Activated CD8-positive, alpha-beta memory T cell treated with anti-CD3 and anti-CD28 coated beads for 1 hour (primary cell): ENCODE data around the gene PTPRG.
A peak's percentile ranks its signal among the peaks of the same experiment; 100 is the strongest.

Experiments
- DNase-seq, 2 donors: peaks; one replicate each; pipeline ENCODE4 v3.0.0-alpha.2; 2020; ENCODE audit warnings: low read depth in 1 of 2; ENCODE audit errors: extremely low read depth in 1 of 2

Gene PTPRG

DNA sequence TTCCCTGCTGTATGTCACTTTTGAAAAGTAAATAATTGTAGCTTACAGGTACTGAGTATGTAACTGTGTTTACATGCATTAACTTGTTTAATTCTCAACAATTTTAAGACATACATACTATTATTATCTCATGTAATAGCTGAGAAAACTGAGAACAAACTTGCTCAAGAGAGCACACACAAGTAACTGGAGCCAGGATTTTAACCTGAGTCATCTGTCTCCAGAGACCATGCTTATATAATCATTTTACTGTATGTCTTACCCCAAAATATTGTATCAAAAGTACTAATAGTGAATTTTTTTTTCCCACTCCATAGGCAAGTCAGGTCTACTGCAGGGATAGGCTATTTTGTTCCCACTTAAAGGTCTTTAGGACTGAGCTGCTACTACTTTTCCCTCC lies 716.6 kb downstream of the PTPRG start:
- no peak for DNase-seq

DNA sequence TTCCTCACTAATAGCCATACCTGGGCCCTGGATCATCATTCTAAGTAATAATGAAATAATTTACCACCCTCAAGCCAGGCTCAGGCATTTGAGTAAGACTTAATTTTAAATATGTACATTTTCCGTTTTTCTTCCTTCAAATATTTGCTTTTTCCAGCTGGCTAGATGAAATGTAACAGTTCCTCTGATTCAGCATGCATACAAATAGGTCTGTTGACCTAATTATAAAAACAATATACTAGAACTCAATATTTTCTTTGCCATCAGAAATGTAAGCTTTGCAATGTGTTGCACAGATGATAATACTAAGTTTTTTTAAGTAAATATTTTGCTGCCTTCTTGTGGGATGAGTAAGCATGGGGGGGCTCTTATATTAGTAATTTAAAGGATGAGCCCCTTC lies 720.4 kb downstream of the PTPRG start:
- no peak for DNase-seq

DNA sequence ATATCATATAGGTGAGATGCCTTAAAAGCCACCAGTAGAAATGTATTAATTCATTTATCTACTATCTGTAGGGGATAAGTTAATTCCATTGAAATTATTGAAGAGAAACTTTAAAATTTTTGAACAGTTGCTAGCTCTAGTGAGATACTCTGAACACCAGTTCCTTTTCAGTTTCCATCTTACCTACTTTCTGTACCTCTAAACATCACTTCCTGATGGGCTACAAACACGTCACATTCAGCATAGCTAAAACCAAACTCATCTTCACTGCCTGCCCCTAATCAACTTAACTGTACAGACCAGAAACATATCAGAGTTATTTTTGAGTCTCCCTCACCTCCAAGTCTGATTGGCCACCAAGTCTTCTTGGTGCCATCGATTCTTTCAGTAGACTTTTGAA lies 723.1 kb downstream of the PTPRG start:
- no peak for DNase-seq

DNA sequence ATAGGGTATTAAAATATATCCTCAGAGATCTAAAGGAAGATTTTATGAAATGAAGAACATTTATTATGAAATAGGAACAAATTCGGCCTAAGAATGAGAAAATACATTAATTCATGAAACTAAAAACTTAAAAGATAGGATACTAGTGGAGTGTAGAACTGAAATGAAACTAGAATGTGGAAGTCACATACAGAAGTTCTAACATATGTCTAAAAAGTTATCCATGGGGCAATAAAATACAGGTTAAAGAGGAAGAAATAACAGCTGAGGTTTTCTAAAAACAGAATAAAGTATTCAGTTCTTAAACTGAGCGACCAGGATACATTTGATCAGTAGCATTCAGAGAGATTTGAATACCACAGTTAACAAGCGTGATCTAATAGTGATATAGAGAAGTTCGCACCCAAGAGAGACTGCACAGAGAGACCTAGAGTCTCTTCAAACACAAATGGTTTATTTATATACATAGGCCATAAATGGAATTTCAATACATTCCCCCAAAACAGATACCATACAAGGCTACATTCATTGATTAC lies 726.1 kb downstream of the PTPRG start:
- DNase-seq = no peak

DNA sequence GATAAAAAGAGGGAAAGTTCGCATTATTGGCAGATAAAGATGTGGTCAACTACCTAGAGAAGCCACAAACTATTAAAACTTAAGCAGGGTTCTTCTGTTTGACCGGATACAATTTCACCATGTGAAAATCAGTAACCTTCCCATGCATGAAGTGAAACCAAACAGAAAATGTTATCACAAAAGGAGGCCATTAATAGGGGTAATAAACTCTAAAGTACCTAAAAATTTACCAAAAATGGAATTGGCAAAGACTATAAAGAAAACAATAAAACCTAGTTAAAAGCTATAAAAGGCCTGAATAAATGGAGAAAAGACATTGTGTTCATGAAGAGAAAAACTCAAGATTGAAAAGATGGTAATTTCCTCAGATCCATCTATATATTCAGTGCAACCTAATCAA lies 728.6 kb downstream of the PTPRG start:
- DNase-seq = no peak

DNA sequence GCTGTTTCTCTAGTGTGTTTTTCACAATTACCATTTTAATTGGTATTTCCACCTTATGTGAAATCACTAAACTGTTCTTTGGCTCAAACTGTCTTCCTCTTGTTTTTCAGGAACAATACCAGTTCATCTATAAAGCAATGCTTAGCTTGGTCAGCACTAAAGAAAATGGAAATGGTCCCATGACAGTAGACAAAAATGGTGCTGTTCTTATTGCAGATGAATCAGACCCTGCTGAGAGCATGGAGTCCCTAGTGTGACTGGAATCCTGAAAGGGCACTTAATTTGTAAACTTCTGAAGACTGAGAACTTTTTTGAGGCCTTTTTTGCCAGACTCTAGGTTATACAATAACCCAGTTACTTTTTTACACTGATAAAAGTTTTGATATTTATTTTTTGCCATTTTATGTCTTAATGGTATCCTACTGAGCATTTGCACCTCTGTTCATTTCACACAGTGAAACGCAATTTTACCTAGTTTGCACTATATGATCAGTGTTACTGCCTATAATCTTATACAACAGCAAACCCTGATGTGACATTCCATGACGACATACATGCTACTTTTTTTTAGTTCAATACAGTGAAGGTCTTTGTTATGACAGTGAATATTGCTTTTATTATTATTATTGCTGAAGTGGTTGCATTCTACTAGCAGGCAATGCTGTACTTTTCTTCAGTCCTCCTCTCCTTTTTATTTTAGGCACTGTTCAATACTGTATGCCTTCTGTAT lies 731.8 kb downstream of the PTPRG start:
- no peak for DNase-seq

DNA sequence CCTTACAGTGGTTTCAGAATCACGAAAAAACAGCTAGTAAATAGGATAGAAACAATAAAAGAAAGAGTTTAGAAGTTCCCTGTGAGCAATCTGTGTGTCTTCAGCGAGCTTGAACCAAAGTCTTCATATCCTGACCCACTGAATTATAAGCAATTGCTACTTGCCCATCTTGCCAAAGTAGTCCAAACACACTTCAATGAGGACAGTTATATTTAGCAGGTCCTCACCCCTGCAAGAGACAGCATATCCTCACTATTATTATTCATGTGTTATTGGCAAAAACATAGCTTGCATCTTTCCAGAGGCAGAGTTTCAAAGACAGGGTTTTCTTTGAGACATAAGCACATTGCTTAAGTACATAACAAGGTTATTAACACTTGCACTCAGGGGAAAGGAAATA lies 734.2 kb downstream of the PTPRG start:
- DNase-seq = no peak

DNA sequence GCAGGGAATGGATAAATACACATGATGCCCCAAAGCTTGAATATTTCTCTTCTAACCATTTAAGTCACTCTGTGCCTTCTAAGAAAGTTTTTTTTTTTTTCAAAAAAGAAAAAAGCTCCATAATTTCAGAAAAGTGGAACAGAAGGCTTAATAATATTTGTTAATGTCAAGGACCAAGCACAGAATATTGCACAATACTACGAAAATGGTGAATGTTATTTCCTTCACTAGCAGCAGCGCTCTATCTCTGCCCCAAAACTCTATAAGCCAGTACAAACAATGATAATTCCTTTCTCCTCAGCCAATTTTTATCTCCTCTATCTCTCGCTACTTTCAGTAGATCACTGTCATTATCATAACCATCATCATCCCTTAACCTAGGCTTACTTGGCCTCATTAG lies 739.2 kb downstream of the PTPRG start:
- DNase-seq = no peak

DNA sequence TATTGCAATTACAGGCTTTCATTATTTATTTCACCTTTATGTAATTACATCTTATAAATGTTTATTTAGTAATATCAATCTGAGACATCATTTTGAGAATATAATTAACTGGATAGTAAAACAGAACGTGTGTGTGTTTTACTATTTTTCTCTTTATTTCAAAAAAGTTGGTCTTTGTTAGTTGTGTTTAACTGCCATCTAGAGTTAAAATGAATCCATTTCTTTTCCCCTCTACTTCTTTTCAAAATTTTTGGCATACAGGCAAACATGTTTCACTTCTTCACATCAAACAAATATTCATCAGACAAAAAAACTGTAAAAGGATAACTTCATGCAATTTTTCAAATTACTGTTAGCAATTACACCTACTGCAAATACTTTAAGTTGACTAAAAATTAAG lies 750.8 kb downstream of the PTPRG start:
- DNase-seq = no peak

DNA sequence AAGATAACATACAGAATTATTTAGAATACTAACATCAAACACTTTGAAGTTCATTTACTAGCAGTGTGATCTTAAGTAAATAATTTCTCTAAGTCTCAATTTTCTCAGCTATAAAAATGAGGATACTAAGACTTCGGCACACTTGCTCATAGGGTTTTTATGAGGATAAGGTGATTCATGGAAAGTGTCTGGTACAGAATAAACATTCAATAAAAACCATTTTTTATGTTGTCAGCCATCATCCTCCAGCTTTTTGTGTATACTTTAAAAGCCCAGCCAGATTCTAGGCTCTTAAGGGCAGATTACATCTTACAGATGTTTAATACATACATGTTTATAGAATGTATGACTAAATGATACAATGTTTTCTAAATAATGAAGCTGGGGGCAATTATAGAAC lies 755.2 kb downstream of the PTPRG start:
- no peak for DNase-seq

DNA sequence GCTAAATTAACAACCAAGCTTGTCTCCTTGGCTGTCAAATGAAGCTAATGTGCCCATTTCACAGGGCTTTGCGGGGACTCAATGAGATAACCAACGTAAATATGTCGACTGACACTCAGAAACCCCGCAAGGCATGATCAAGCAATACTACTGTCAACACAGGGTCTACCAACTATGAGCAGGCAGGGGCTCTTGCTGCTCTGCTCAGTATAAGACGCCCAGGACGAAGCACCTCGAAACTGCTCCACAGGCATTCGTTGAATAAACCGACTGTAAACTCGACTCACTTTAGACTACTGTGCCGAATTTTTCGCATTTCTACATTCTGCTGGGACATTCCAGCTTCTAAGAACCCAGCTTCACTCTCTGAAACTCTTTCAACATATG lies 757.0 kb downstream of the PTPRG start:
- DNase-seq = no peak

DNA sequence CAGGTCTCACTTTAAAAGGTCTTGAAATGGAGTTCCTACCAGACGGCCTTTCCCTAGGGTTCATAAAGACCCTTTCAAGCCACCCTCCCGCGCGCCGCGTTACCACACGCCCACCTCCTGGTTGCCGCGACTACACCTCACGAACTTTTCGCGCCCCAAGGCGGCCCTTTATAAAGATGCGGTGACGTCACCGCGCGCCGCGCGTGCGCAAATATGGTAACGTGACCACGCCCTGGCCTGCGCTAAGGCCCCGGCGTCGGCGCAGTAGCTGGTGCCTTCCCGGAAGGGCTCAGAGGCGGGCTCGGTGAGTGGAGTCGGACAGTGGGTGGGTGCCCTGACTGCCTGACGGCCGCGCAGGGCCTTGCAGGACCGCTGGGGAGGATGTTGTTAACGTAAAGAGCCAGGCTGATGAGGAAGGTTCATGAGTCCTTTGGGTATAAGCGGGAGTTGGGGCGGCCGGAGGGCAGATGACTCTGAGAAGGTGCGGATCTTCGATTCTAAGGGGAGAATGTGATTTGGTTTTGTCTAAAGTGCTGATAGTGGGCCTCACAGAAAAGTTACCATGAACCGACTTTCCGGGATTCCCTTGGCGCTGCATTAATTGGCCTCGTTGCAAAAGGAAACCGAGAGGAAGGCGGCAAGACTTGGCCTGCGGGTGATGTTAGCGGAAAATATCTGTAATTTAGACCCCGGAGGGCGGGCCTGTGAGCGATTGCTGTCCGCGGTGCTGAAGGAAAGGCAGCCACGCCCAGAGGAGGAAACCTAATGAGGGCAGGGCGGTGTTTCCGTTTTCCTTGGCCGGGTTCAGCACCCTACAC lies 757.6 kb downstream of the PTPRG start:
- peak; percentile 6 to 56 for DNase-seq

DNA sequence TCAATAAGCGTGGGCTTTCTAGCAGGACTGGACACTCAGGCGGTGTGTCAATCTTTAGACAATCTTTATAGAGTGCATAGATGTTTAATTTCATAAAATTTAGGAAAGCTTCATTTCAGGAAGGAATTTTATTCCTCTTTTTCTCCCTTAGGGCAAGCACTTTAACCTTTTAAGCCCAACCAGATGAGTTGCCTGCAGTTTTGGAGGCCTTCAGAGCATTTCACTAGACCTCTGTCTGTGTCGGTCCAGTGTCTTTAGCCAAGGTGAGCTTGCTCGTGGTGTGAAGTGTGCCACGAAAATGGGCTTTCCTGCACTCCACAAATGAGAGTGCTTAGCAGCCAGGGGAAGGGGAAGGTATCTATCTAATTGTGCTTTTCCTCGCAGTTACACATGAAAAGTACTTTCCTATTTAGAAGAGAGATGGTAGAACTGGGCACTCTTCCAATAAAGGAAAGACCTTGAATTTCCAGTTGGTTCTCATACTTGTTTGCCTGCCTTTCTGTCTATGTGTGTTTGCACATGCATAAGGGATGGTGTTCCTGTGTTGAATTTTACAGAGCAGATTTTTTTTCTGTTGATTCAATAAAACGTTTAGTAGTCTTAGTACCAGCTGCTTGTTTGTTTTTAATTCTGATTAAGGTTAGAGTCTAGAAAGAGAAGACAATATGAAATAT lies 758.3 kb downstream of the PTPRG start:
- no peak for DNase-seq

DNA sequence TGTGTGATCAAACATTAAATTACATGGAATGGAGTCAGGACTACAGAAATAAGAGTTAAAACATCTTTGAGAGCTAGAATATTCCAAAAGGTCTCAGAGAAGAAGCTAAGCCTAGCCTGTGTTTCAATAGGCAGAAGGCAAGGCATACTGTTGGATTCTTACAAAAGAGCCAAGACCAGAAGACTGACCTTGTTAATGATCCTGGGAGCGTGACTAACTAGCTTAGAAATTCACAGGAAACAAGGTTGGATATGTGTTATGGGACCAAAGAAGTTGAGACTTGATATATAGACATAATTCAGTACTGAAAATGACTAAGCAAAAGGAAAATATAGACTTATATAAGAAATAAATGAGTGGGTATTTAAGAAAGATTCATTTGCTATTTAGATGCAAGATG lies 761.9 kb downstream of the PTPRG start:
- no peak for DNase-seq

DNA sequence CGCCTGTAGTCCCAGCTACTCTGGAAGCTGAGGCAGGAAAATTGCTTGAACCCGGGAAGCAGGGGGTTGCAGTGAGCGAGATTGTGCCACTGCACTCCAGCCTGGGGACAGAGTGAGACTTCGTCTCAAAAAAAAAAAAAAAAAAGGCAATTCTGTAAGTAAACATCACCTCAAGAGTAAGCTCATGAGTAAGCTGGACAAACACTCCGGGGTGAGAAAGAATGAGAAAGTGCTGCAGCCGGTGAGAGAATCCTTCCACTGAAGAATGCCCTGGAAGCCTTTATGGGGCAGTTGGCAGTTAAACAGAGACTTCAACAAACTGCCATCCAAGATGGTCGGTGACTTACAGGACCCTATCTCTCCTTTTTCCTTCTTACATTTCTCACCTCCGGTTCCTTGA lies 764.5 kb downstream of the PTPRG start:
- no peak for DNase-seq

DNA sequence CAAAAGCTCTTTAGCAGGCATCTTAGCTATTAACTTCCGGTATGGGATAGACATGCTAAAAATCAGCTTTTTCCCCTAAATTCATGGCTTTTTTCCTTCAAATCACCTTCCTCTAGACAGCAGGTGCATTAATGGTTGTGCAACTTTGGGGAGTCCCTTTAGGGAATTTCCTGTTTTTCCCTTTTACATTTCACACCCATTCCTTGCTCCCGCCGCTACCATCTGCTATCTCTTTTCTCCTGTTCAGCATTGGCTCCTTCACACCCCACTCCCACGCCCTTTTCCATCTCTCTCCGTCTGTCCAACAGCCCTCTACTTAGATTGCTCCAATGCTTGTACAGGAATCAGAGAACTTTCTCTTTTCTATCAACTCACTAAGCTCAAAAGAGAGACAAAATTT lies 768.6 kb downstream of the PTPRG start:
- no peak for DNase-seq

DNA sequence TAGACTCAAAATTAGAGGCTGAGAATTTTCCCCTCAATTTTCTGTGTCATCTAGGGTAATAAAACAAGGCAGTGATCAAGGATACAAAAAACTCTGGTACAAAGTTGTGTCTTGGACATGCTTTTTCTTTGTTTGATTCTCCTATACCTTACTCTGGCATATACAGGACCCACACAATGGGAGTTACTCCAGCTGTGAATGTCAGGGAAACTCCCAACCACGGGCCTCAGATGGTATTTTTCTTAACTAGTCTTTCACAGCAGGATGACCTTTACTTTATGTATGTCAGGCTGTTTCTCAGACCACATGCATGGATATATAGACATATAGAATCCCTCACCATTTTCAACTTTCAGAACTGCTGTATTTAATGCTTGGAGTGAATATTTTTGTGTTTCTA lies 770.6 kb downstream of the PTPRG start:
- no peak for DNase-seq

DNA sequence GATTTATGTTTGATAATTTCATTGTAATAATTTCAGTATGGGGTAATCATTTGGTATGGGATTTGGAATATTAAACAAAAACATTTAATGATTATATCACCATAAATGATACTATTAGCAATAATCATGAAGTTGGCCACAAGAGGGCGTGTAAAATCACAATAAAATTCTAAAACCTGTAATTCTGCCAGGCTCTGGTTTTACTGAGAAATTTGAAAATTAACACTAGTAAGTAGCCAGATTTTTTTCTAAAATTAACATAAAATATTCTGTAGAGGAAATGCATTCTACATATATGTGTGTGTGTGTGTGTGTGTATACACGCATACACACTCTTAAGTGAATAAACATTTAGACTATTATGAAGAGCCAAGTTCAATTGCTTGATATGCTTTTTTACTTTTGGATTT lies 771.5 kb downstream of the PTPRG start:
- DNase-seq = no peak

DNA sequence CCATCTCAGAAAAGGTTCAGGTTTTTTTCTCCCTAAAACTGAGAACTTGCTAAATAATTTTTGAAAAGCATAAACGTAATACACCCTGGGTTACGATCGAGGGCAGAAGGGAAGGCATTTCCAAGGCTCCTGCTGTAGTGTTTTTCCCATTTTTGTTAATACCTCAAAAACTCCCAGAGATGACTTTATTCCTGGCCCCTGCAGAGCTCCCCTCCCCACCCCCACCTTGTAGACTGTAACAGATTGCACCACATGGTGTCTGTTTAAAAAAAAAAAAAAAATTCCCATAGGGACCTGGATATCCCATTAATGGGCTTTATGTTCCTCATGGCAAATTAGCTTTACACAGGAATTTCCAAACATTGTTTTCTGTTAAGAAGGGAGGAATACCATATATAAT lies 773.8 kb downstream of the PTPRG start:
- DNase-seq = no peak

DNA sequence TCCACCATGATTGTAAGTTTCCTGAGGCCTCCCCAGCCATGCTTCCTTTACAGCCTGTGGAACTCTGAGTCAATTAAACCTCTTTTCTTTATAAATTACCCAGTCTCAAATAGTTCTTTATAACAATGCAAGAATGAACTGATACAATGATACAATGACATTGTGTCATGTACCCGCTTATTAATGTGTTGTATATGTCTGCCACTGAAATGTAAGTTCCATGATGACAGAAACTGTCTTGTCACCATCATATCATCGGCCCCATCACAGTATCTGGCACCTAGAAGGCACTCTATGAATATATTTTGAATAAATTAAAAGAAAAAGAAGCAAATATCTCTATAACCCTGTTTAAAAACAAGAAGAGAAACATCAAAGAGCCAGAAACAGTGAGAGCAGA lies 782.4 kb downstream of the PTPRG start:
- no peak for DNase-seq
